Activated gamma-delta T cell (primary cell): ENCODE data around the gene RASSF1.

ENCODE experiments used
- DNase-seq: peaks from one replicate; lab custom pipeline; 2025; lab: John Stamatoyannopoulos, UW
- total RNA-seq, 2 donors: gene quantifications; one replicate each; lab custom pipeline; 2026; lab: John Stamatoyannopoulos, UW

RASSF1 gene
- total RNA-seq = 129 to 140 reads per million in 2 donors

DNA sequence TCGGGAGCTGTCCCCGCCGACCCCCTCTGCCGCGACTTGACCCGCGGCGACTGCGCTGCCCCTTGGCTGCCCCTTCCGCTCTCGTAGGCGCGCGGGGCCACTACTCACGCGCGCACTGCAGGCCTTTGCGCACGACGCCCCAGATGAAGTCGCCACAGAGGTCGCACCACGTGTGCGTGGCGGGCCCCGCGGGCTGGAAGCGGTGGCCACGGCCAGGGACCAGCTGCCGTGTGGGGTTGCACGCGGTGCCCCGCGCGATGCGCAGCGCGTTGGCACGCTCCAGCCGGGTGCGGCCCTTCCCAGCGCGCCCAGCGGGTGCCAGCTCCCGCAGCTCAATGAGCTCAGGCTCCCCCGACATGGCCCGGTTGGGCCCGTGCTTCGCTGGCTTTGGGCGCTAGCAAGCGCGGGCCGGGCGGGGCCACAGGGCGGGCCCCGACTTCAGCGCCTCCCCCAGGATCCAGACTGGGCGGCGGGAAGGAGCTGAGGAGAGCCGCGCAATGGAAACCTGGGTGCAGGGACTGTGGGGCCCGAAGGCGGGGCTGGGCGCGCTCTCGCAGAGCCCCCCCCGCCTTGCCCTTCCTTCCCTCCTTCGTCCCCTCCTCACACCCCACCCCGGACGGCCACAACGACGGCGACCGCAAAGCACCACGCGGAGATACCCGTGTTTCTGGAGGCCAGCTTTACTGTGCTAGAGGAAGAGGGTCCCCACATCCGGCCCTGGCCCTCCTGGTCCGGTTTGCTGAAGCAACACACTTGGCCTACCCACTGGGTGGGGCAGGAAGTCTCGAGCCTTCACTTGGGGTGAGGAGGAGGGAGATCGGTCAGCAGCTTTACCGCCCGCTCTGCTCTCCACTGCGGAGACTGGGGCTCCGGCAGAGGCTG lies at the start of gene RASSF1:
TSS of gene RASSF1 (minus strand) at position 389 of the 882 bp plus-strand sequence. CDS start at position 358, 31 bp downstream.
- peak; percentile 66 for DNase-seq

DNA sequence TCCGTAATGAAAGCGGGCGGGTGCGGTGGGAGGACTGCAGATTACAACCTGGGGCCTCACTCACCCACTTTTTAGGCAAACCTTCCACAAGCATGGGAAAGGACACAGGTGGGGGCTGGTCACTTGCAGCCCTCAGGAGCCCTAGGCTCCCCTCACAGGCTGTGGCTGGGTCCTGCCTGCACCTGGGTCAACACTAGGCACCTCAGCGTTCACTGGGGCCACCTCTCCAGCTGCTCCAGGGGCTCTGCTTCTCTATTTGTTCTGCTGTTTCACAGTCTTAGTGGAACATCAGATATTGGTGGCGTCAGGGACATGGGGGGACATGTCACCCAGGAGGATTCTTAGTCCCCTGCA lies 48.8 kb upstream of the RASSF1 start:
- DNase-seq = no peak

DNA sequence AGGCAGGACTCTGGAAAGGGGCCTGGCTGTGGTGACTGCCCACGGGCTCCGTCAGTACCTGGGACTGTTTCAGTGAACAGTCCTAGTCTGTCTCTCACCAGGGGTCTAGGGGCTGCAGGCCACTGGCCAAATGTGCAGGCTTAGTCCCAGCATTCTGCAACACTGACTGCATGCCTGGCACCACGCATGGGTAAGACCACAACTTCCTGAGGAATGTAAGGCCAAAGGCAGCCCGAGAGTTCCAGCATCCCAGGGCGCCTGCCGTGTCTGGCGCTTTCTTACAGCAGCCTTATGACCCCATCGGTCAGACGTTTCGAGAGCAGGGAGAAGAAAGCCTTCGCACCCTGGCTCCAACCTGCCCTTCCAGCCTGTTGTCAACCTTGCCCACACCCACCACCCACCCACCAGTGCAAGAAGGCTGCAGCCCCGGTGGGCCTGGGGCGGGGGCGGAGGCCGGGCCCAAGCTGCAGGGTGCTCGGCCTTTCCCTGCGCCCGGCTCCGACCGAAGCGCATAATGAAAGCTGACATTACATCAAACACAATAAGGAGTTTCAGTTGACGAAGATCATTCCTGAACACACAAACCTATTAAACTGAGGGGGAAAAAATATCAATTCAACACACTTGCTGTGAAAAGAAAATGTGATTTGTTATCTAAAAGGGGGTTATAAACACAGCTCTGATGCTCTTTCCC lies 48.2 kb upstream of the RASSF1 start:
- no peak for DNase-seq

DNA sequence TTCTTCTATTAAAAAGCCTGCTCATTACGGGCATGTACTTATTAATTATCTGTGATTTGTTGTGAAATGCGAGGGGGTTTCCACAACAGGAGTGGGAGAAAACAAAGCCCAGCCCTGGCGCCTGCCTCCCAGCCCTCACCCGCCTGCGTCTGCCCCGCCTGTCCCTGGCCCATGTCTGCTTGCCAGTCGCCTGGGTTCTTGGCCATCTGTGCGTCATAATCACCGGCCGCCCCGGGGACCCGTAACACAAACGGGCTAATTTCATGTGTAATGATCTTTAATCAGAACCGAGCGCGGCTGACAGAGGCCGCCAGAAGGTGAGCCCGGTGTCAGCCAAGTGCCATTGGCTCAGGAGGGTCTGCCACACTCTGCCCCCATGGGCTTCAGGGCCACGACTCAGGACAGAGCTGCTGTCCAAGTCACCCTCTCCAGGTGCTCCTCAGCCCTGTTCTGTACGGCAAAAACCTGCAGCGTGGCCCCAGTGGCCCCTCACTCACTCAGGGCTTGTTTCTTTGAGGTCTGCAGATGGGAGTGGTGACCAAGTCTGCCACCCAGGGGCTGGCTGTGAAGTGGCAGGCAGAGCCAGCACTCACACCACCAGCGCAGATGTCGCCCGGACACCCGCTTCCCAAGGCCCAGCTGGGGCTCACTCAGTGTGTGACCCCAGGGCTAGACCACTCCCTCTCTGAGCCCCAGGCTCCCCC lies 47.5 kb upstream of the RASSF1 start:
- no peak for DNase-seq

- no peak for DNase-seq
Observed at GRCh38 chr3:50385754-50386153, 45.1 kb upstream of the RASSF1 start.

GRCh38 chr3:50383750-50384149 lies 43.1 kb upstream of the RASSF1 start:
- DNase-seq = no peak

GRCh38 chr3:50382722-50383121 lies 42.1 kb upstream of the RASSF1 start:
- no peak for DNase-seq

DNA sequence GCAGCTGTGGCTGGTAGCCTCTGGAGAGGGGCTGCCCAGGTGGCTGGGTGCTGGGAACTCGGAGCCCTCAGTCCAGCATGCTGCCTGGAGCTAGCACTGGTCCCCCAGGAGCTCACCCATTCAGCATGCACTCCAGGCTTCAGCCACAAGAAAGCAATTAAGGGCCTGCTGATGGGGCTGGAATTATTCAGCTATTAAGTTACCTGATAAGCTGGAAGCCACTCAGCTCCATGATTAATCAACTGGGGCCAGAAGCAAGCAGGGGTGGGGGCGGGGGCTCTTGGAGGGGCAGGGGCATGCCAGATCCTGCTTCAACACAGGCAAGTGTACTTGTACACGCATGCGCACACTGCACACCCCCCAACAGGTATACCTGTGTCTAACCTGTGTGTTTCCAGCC lies 40.7 kb upstream of the RASSF1 start:
- no peak for DNase-seq

DNA sequence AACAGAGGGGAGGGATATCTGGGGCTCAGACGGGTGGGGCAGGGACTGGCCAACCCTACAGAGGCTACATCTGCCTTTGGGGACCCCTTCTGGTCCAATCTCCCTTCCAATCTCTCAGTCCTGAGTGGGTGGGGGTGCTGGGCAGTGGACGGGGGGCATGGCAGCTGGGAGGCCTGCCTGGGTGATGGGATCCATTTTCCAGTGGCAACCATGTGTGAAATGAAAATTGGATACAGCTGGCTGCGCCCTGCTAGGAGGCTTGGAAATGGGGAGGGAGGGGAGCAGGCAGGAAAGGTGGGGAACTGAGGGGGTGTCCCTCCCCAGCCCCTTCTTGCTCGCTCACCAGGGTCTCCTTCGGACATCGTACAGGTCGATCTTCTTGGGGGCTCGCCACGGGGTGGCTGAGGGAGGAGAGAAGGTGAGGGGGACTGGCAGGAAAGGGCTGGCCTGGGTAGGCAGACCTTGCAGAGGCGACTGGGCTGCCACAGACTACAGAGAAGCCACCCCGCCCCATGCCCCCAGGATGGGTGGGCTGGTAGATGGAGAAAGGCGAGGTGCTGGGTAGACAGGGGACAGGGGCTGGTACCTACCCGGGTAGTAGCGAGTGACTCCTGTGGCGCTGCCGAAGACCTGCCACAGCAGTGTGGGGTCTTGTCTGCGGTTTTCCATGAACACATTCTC lies 39.9 kb upstream of the RASSF1 start:
- DNase-seq = no peak

DNA sequence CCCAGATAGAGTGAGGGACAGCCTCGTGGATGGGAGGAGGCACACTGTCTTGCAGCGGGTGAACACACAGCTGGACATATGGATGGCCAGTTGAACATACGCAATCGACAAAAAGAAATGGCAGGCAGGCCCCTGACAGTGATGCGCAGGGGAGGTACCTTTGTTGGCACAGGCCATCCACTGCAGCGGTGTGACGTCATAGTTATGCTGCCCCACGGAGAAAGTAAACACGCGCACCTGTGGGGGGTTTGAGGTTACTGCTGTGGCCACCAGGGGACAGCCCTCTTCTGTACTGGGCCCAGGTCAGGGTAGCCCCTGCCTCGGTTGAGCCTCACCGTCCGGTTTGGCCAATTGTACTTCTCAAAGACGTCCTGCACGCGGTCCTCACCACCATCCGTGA lies 38.1 kb upstream of the RASSF1 start:
- no peak for DNase-seq

- no peak for DNase-seq
Observed at GRCh38 chr3:50378024-50378423, 37.4 kb upstream of the RASSF1 start.

GRCh38 chr3:50375258-50375931 lies 34.8 kb upstream of the RASSF1 start:
- DNase-seq = no peak

GRCh38 chr3:50374363-50375257 lies 34.0 kb upstream of the RASSF1 start:
- DNase-seq = peak; percentile 13

DNA sequence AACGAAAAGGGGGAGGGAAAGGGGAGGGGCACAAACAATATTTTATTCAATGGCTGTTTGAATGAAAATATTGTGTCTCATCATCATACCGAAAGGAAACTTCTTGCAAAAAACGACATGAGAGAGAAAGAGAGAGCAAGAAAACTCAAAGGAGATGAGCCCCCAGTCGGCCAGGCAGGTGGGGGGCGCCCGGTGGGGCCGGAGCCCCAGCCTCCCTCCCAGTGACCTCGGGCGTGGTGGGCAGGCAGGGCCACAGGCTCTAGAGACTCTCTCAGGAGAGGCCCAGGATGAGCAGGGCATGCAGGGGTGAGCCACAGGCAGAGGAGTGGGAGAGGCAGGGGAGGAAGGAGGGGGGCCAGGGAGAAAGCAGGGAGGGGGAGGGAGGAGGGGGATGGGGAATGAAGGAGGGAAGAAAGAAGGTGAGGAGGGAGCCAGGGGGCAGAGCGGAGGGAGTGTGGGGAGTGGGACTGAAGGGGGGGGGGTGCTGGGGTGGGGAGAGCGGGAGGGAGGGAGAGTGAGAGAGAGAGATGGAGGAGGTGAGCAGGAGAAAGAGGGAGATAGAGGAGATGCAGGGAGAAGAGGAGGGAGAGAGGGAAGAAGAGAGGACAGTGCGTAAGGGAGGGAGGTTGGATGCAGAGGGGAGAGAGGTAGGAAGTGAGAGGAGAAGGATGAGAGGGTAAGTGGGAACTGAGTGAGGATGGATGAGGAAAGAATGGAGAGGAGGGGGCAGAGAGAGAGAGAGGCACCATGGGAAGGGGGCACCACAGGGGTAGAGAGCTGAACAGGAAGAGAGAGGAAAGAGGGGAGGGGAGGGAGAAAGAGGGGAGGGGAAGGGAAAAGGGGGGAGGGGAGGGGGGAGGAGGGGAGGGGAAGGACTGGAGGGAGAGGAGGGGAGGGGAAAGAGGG lies 32.8 kb upstream of the RASSF1 start:
- DNase-seq = no peak

DNA sequence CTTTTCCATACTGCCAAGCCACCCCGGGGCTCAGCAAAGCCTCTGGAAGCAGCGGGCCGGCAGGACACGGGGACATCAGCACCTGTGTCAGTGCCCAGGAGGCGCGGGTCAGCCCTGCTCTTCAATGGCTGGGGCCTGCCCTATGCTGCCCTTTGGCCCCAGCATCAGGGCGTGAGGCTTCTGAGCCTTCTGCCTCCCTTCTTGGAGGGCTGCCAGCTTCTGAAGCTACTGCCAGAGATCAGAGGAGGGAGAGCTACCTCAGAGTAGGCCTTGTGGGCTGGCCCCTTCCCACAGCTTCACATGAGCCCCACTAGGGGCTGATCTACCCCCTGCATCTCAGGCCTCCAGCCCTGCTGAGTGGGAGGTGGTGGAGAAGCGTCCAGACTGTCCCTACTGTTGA lies 31.7 kb upstream of the RASSF1 start:
- DNase-seq = peak; percentile 12

DNA sequence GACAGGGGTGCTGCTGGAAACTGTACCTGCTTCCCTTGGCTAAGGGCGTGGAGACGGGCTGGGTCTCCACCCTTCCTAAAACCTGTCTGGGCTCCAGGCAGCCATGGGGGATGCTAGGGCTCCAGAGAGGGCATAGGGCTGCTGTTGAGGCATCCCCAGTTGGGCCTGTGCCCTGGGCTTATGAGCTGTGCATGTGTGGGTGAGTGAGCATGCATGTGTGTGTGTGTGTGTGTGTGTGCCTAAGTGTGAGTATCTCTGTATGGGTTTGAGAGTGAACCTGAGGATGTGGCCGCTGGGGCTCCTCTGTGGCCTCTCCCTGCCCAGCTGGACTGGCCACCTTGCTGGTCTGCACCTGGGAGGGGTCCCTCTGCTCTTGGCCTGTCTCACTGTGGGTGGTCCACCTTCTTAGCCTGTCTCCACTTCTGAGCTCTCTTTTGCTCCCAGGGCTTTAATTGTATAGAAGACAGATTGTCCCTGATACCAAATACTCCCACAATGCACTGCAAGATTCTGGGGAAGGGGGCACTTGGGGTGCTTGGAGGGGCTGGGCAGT lies 30.6 kb upstream of the RASSF1 start:
- DNase-seq = no peak

DNA sequence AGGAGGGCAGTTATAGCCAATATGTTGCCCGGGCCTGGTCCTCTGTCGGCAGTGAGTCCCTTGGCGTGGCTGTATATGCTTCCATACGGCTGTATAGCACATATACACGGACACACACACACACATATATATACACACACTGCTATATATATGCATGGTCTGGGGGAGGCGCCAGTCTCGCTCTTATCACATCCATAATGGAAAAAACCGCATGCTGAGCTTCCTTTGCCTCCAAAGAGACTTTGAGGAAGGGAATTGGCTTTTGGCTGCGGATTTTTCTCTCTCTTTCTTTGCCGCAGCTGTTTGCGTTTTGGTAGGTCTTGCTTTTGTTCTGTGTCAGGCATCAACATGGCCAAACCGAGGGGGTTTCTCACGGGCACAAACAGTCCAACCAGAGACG lies 30.0 kb upstream of the RASSF1 start:
- DNase-seq = no peak

GRCh38 chr3:50369012-50369670 lies 28.5 kb upstream of the RASSF1 start:
- no peak for DNase-seq

- no peak for DNase-seq
Observed at GRCh38 chr3:50365842-50366220, 25.2 kb upstream of the RASSF1 start.
